Embryonic facial prominence (tissue), 1 donor: Measurements from ENCODE around the gene IL36RN.

Experiments
- DNase-seq: peaks from one replicate; pipeline ENCODE4 v3.0.0-alpha.2; 2016; ENCODE audit errors: extremely low spot score

The IL36RN gene

DNA sequence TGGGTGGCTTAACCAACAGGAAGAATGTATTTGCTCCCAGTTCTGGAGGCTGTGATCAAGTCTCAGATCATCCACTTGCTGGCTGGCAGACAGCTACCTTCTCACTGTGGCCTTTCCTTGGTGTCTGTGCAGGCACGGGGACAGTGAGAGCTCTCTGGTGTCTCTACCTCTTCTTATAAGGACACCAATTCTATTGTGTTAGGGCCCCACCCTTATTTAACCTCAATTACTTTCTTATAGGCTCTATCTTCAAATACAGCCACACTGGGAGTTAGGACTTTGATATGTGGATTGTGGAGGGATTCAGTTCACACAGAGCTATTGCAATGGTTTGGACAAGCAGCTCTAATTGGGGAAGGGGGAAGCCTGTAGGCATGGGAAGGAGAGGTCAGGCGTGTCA lies 43.1 kb downstream of the IL36RN start:
- DNase-seq: no peak

- DNase-seq: no peak
These were observed 44.3 kb downstream of the IL36RN start for GRCh38 chr2:113103277-113103676.

GRCh38 chr2:113104054-113104611 lies 45.1 kb downstream of the IL36RN start:
- no peak for DNase-seq

- DNase-seq: no peak
These were observed 46.2 kb downstream of the IL36RN start for GRCh38 chr2:113105047-113105785.

DNA sequence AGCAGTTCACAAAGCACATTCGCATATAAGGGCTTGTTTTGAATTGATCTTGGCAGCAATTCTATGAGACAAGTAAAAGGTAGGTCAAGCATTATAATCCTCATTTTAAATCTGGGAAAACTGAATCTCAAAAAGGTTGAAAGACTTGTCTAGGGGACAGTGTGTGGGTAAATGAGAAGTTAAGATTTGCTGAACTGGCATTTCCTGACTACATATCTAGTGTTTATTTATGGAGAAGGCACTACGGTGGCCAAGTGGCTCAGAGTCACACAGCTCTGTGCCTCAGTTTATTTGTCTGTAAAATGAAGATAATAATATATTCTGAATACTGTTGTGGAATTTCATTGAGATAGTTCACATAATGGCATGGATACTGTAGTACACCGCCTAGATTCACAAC lies 52.1 kb downstream of the IL36RN start:
- DNase-seq: no peak

DNA sequence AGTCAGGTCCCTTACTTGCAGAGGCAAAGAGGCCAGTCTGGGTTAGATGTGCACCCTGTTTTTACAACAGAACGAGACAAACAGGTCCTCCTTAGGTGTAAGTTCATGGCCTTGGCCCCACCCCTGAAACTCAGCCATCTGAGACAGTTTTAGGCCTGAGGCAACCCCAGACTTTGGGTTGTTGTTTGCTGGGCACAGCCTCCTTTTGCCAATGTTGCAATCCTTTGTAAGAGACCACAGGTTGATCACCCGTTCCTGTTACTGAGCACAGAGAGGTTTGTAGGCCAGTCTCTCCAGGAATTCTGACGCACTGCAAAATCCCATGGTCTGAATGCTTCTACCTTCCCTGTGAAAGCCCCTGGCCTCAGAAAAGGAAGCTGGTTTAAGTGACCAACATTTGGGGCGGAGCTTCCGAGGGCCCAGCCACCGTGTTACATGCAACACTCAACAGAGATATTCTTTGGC lies 52.9 kb downstream of the IL36RN start:
- no peak for DNase-seq

GRCh38 chr2:113112441-113112840 lies 53.4 kb downstream of the IL36RN start:
- DNase-seq: no peak

GRCh38 chr2:113112871-113113270 lies 53.9 kb downstream of the IL36RN start:
- no peak for DNase-seq

GRCh38 chr2:113113807-113114206 lies 54.8 kb downstream of the IL36RN start:
- DNase-seq: no peak
